ENCODE data around the gene UTS2B.

DNA sequence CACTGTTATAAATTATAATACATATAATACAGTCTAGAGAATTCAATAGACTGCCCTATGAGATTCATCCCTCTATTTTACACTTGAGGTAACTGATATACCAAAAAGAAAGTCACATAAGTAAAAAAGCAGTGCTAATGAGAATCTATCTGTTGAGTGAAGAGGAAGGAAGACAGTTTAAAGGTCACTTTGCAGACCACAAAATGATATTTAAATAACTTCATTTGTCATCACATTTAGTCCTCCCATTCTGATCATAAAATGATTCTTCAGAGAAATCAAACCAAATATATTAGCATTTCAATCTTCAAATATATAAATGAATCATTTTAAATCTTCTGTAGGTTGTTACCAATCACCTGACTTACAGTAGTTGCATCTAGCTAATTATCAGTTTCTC, 61.6 kb downstream of the UTS2B start:
- TF ChIP-seq, protein P1, sequence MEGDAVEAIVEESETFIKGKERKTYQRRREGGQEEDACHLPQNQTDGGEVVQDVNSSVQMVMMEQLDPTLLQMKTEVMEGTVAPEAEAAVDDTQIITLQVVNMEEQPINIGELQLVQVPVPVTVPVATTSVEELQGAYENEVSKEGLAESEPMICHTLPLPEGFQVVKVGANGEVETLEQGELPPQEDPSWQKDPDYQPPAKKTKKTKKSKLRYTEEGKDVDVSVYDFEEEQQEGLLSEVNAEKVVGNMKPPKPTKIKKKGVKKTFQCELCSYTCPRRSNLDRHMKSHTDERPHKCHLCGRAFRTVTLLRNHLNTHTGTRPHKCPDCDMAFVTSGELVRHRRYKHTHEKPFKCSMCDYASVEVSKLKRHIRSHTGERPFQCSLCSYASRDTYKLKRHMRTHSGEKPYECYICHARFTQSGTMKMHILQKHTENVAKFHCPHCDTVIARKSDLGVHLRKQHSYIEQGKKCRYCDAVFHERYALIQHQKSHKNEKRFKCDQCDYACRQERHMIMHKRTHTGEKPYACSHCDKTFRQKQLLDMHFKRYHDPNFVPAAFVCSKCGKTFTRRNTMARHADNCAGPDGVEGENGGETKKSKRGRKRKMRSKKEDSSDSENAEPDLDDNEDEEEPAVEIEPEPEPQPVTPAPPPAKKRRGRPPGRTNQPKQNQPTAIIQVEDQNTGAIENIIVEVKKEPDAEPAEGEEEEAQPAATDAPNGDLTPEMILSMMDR (IDR thresholded peaks at IDR 0.05; ENCODE audit: low read depth, low read length): no peak
- TF ChIP-seq EZH2phosphoT487 (IDR thresholded peaks at IDR 0.05; ENCODE audit: low read depth): no peak
